Endodermal cell (in vitro differentiated cells): Measurements from ENCODE around the gene SKAP1. TPM values are rescaled to one million over a fixed set of nuclear protein-coding genes. Genes with fewer than 3 reads are reported as not detected.
"Not testable (repeated sequence)": the region's sequence is repeated elsewhere in the genome, so short reads cannot be mapped to it uniquely, and the experiment has no call there.

Experiments
- DNase-seq: peaks from one replicate; pipeline ENCODE4 v3.0.0-alpha.2; 2017
- H3K27ac ChIP-seq: 2 replicates; pipeline ENCODE4 v1.5.1; 2013; ENCODE audit warnings: mild to moderate bottlenecking, low read depth, low read length, moderate library complexity
- H3K27me3 ChIP-seq: 2 replicates; pipeline ENCODE4 v1.6.1; 2013; ENCODE audit warnings: mild to moderate bottlenecking, low read length, moderate library complexity; ENCODE audit not compliant: insufficient read depth, control insufficient read depth, poor library complexity, severe bottlenecking
- H3K36me3 ChIP-seq: 2 replicates; pipeline ENCODE4 v1.7.0; 2013; ENCODE audit warnings: mild to moderate bottlenecking, low read length, moderate library complexity; ENCODE audit not compliant: control insufficient read depth, insufficient read depth
- H3K4me1 ChIP-seq: one replicate; pipeline ENCODE4 v1.7.0; 2013; ENCODE audit warnings: low read length; ENCODE audit not compliant: control insufficient read depth, insufficient read depth
- H3K4me3 ChIP-seq: 2 replicates; pipeline ENCODE4 v1.5.1; 2013; ENCODE audit warnings: mild to moderate bottlenecking, low read length, moderate library complexity
- H3K9ac ChIP-seq: 2 replicates; pipeline ENCODE4 v1.6.1; 2013; ENCODE audit warnings: mild to moderate bottlenecking, low read length, moderate library complexity; ENCODE audit not compliant: poor library complexity, severe bottlenecking; ENCODE audit errors: extremely low read depth
- H3K9me3 ChIP-seq: 2 replicates; pipeline ENCODE4 v1.6.1; 2013; ENCODE audit warnings: mild to moderate bottlenecking, low read length, moderate library complexity; ENCODE audit not compliant: control insufficient read depth
- H3K27ac Mint-ChIP-seq: 2 replicates; pipeline ENCODE4 v1.8.0; 2020; ENCODE audit warnings: mixed read lengths
- H3K27me3 Mint-ChIP-seq: 2 replicates; pipeline ENCODE4 v1.8.0; 2021; ENCODE audit warnings: mild to moderate bottlenecking, mixed read lengths; ENCODE audit not compliant: insufficient read depth
- H3K36me3 Mint-ChIP-seq: 2 replicates; pipeline ENCODE4 v1.8.0; 2020; ENCODE audit warnings: low read depth, mixed read lengths
- H3K4me1 Mint-ChIP-seq: 2 replicates; pipeline ENCODE4 v1.8.0; 2020; ENCODE audit warnings: mixed read lengths
- H3K4me3 Mint-ChIP-seq: 2 replicates; pipeline ENCODE4 v1.8.0; 2020; ENCODE audit warnings: mild to moderate bottlenecking, moderate library complexity, mixed read lengths
- H3K9me3 Mint-ChIP-seq: 2 replicates; pipeline ENCODE4 v1.8.0; 2020; ENCODE audit warnings: mild to moderate bottlenecking, mixed read lengths
- CTCF ChIP-seq: fragments of 200-600 bp; sonication (generic); conservative IDR thresholded peaks from 2 replicates; pipeline ENCODE4 v1.5.0; 2021; ENCODE audit warnings: antibody characterized with exemption, mild to moderate bottlenecking
- WGBS, 2 experiments: methylation state at CpG; one replicate each; pipeline versions ENCODE4 v1.1.5 to v1.1.7; 2013; ENCODE audit warnings: missing lambda C conversion rate in 2 of 2, mixed read lengths in 1 of 2; ENCODE audit not compliant: insufficient coverage in 1 of 2, insufficient read length in 1 of 2; 5-methylcytosine and 5-hydroxymethylcytosine counted together
- total RNA-seq, 2 donors: library from RNA; stranded (reverse); fragmentation: NEBNext Ultra II Directional in 1 of 2; extraction: Animal tissue kit (Norgen Biotek cat#: 25700) in 1 of 2; gene quantifications; 2 replicates in 1 of 2; 3 replicates in 1 of 2; pipeline ENCODE4 v1.2.1, GENCODE V29; 2021

The SKAP1 gene
- total RNA-seq, 2 donors from 2014 or later, result 0.31 to 0.53 TPM

GRCh38 chr17:48451489-48451888 lies 21.5 kb upstream of the SKAP1 start:
- Mint-ChIP-seq H3K27ac (no peak overlapping the region), H3K27me3 (peaks cover 75% of the 10 kb centered on the region), H3K9me3 (peaks cover 19% of the 10 kb centered on the region), H3K4me1 (peaks cover 7% of the 10 kb centered on the region), H3K4me3 (no peak overlapping the region), H3K36me3 (no peaks in the 10 kb centered on the region)
- Histone ChIP-seq H3K36me3 (no peaks in the 10 kb centered on the region), H3K4me3 (no peak overlapping the region), H3K4me1 (peaks cover 3% of the 10 kb centered on the region), H3K9ac (no peak overlapping the region), H3K27ac (no peak overlapping the region), H3K27me3 (peaks cover 32% of the 10 kb centered on the region), H3K9me3 (peaks cover 18% of the 10 kb centered on the region)
- no peak for DNase-seq
- TF ChIP-seq CTCF, result no peak
- 94 to 100% methylated on average over 1 to 2 of the region's 2 CpGs for WGBS, 2 experiments

DNA sequence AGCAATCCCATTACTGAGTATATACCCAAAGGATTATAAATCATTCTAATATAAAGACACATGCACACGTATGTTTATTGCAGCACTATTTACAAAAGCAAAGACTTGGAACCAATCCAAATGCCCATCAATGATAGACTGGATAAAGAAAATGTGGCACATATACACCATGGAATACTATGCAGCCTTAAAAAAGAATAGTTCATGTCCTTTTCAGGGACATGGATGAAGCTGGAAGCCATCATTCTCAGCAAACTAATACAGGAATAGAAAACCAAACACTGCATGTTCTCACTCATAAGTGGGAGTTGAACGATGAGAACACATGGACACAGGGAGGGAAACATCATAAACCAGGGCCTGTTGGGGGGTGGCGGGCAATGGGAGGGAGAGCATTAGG lies 19.3 kb upstream of the SKAP1 start:
- not testable (repeated sequence) for H3K36me3 ChIP-seq, DNase-seq, H3K4me3 ChIP-seq, H3K4me1 ChIP-seq, H3K4me1 Mint-ChIP-seq, H3K36me3 Mint-ChIP-seq, H3K27ac Mint-ChIP-seq, H3K4me3 Mint-ChIP-seq, H3K9me3 Mint-ChIP-seq, H3K9ac ChIP-seq, H3K27ac ChIP-seq, H3K9me3 ChIP-seq
- peaks cover 74% of the 10 kb centered on the region for H3K27me3 Mint-ChIP-seq
- H3K27me3 ChIP-seq, result peaks cover 39% of the 10 kb centered on the region
- WGBS, 2 experiments, result 88 to 100% methylated on average over 2 to 3 of the region's 3 CpGs

GRCh38 chr17:48445248-48445620 lies 15.2 kb upstream of the SKAP1 start:
- Histone ChIP-seq H3K27ac (no peak overlapping the region), H3K9me3 (no peaks in the 10 kb centered on the region)
- H3K27ac Mint-ChIP-seq, result no peak overlapping the region

More at GRCh38 chr17:48445248-48445620, 15.2 kb upstream of the SKAP1 start:
- WGBS, 2 experiments, result 91 to 95% methylated on average over 5 to 7 of the region's 7 CpGs
- H3K4me1 Mint-ChIP-seq, result no peaks in the 10 kb centered on the region
- no peaks in the 10 kb centered on the region for H3K36me3 ChIP-seq
- H3K9me3 Mint-ChIP-seq, result no peaks in the 10 kb centered on the region
- peak; percentile 35 for DNase-seq
- no peaks in the 10 kb centered on the region for H3K36me3 Mint-ChIP-seq
- no peak overlapping the region for H3K4me3 Mint-ChIP-seq
- peaks cover 60% of the 10 kb centered on the region for H3K27me3 ChIP-seq
- no peak overlapping the region for H3K4me3 ChIP-seq
- TF ChIP-seq CTCF, result no peak
- H3K27me3 Mint-ChIP-seq, result peaks cover 67% of the 10 kb centered on the region
- no peak overlapping the region for H3K9ac ChIP-seq
- H3K4me1 ChIP-seq, result no peaks in the 10 kb centered on the region
